Right lobe of liver (tissue), 6 donors: ENCODE measurements around the gene SMYD1. TPM values are rescaled to one million over a fixed set of nuclear protein-coding genes. Genes with fewer than 3 reads are reported as not detected.

Source experiments
- ATAC-seq, 4 donors: fragments of 200-7000 bp; cut with Tn5 transposase; one replicate each; pipeline ENCODE4 v1.9.1; 2020; ENCODE audit warnings: mild to moderate bottlenecking in 4 of 4, moderate library complexity in 4 of 4
- DNase-seq, 3 donors: peaks; one replicate each; pipeline ENCODE4 v3.0.0-alpha.2; 2020
- H3K27ac ChIP-seq, 3 donors: fragments of 200-600 bp; one replicate each; pipeline ENCODE4 v1.8.0; 2022
- H3K27me3 ChIP-seq, 2 donors: fragments of 200-600 bp; one replicate each; pipeline ENCODE4 v1.8.0; 2022
- H3K36me3 ChIP-seq, 4 donors: fragments of 200-600 bp; sonication (generic) in 1 of 4; one replicate each; pipeline versions ENCODE4 v1.5.1 to v1.8.0; 2017 to 2022; ENCODE audit warnings: control low read depth in 1 of 4
- H3K4me1 ChIP-seq, 4 donors: fragments of 200-600 bp; sonication (generic) in 1 of 4; one replicate each; pipeline versions ENCODE4 v1.5.1 to v1.8.0; 2017 to 2022; ENCODE audit warnings: control low read depth in 1 of 4
- H3K4me3 ChIP-seq, 3 donors: fragments of 200-600 bp; one replicate each; pipeline ENCODE4 v1.8.0; 2022
- H3K9me3 ChIP-seq, 4 donors: fragments of 200-600 bp; sonication (generic) in 1 of 4; one replicate each; pipeline versions ENCODE4 v1.5.1 to v1.8.0; 2017 to 2022; ENCODE audit warnings: control low read depth in 1 of 4
- POLR2A ChIP-seq: fragments of 450-650 bp; IDR thresholded peaks from one replicate; pipeline ENCODE4 v1.6.1; 2017; ENCODE audit warnings: antibody characterized with exemption, mild to moderate bottlenecking
- WGBS: methylation state at CpG from one replicate; pipeline ENCODE4 v1.1.6; 2018; ENCODE audit warnings: low coverage, low lambda C conversion rate; ENCODE audit not compliant: insufficient coverage; ENCODE audit errors: missing lambda C conversion rate; 5-methylcytosine and 5-hydroxymethylcytosine counted together
- intact Hi-C, 2 donors: fragments of 100-400 bp; cut with DNase I; formaldehyde crosslinking; loops; one replicate each; pipeline versions ENCODE4 v1.11.2 to v1.14.1; 2022
- microRNA-seq, 2 donors: library from miRNA; unstranded; fragments of <30 nt; microRNA quantifications; one replicate each; pipeline ENCODE4, GENCODE V29; 2019 to 2020
- small RNA-seq, 2 experiments: library from RNA; depleted of rRNA; stranded (forward); fragments of <200 nt; gene quantifications; one replicate each; pipeline ENCODE3, GENCODE V24; 2016
- total RNA-seq, 6 experiments: library from RNA; depleted of rRNA in 2 of 6; stranded (reverse); fragments of >200 nt in 2 of 6; fragmentation: NEBNext Ultra II Directional in 3 of 6; extraction: Animal tissue kit (Norgen Biotek cat#: 25700) in 3 of 6; gene quantifications; one replicate each; pipeline versions ENCODE4 v1.1.0 to v1.2.4, GENCODE V29; 2016 to 2023
- TF ChIP-seq, protein P1 (sequence below), 4 donors: fragments of 200-600 bp in 3 of 4; fragments of 450-650 bp in 1 of 4; IDR thresholded peaks; one replicate each; pipeline versions ENCODE4 v1.5.1 to v1.8.0; 2016 to 2022; ENCODE audit warnings: antibody characterized with exemption in 4 of 4, mild to moderate bottlenecking in 2 of 4
- donor health status: DM: no; HTN: yes; CAD: no.
- donor health status: DM: no; HTN: no; CAD: no.
- donor health status: DM: no; HTN: no; CAD: no.
- donor health status: DM: no; HTN: yes; CAD: no.
- donor health status: DM: no; HTN: yes; CAD: no.

Gene SMYD1
- total RNA-seq, 6 experiments from 2014 or later = not detected

DNA sequence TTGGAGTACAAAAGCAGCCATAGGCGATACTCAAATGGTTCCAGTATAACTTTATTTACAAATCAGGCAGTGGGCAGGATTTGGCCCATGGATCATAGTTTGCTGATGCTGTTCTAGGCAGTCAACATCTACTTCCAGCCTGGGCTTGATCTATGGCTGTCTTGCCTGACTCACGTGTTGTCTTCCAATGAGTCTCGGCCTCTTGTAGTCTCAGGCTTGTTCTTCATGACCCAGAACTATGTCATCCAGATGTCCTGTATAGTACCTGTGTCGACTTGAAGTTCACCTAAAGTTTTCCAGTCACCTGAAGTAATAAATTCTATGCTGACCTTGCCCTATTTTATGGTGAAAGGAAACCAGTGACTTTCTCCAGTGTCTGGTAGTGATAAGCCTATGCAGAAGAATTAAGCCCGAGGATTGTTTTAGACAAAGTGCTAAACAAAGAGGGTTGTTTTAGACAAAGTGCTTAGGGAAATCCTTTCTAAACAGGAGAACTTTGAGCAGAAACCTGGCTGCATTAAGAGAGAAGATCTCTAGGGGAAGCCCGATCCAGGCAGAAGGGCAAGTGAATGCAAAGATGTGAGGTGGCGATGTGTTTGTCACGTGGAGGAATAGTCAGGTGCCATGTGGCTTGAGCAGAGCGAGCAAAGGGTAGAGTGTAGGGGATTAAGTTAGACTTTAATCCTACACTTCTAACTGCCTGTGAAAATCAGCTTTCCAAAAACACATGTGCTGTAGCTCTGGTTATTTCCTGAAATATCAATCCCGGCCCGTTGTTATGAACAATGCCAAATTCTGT lies 94.0 kb downstream of the SMYD1 start:
- intact Hi-C loops = loop anchor here in 1 of 2 donors (5.0 kb wide), 1 partner anchor 104 kb away; the partner anchor contains the start of gene KRCC1
- ATAC-seq = no peak
- Histone ChIP-seq H3K36me3 (no peaks in the 10 kb centered on the region), H3K9me3 (no peaks in the 10 kb centered on the region), H3K27ac (no peak overlapping the region), H3K4me3 (no peak overlapping the region), H3K4me1 (peaks cover 0 to 13% (median 0%) of the 10 kb centered on the region in 4 donors), H3K27me3 (no peaks in the 10 kb centered on the region)
- TF ChIP-seq POLR2A = no peak
- TF ChIP-seq, protein P1, sequence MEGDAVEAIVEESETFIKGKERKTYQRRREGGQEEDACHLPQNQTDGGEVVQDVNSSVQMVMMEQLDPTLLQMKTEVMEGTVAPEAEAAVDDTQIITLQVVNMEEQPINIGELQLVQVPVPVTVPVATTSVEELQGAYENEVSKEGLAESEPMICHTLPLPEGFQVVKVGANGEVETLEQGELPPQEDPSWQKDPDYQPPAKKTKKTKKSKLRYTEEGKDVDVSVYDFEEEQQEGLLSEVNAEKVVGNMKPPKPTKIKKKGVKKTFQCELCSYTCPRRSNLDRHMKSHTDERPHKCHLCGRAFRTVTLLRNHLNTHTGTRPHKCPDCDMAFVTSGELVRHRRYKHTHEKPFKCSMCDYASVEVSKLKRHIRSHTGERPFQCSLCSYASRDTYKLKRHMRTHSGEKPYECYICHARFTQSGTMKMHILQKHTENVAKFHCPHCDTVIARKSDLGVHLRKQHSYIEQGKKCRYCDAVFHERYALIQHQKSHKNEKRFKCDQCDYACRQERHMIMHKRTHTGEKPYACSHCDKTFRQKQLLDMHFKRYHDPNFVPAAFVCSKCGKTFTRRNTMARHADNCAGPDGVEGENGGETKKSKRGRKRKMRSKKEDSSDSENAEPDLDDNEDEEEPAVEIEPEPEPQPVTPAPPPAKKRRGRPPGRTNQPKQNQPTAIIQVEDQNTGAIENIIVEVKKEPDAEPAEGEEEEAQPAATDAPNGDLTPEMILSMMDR (IDR thresholded peaks at IDR 0.05) = no peak
- no peak for DNase-seq
- 64% methylated on average over 10 of the region's 11 CpGs for WGBS

Small RNA genes within 50 kb of the gene (microRNA-seq; reads per million reads assigned to microRNA genes)
- gene MIR4780 = 0 reads per million in 2 donors

Small RNA genes within 50 kb of the gene (small RNA-seq; reads per million reads assigned to genes)
- gene MIR4780 = 0 reads per million in 2 experiments

Other genes with a start within 250 kb of the SMYD1 start
- 1 to 10 TPM in 4 of 6 experiments, under 1 TPM in 2; 0.44 to 4.1 (median 1.2) TPM for gene RGPD2, start 242.0 kb upstream of the SMYD1 start, total RNA-seq
- gene RNU2-63P, start 51.3 kb upstream of the SMYD1 start, total RNA-seq = 1 to 10 TPM in 3 of 6 experiments, not detected in 3; 2.0 to 4.2 (median 2.6) TPM
- 10 to 100 TPM in 5 of 6 experiments, 1 to 10 TPM in 1; 9.3 to 17.1 (median 11.5) TPM for gene KRCC1, start 12.0 kb upstream of the SMYD1 start, total RNA-seq
- gene FABP1, start 60.2 kb downstream of the SMYD1 start, total RNA-seq = 1,000 to 10,000 TPM in 3 of 6 experiments, 100 to 1,000 TPM in 3; 326 to 1,933 (median 908) TPM
- gene THNSL2, start 102.5 kb downstream of the SMYD1 start, total RNA-seq = 10 to 100 TPM; 21.2 to 69.9 (median 29.7) TPM